Effector memory CD4-positive, alpha-beta T cell (primary cell): Measurements from ENCODE around the gene ALDH3A2.

Experiments used
- DNase-seq, 3 donors: peaks; one replicate each; pipeline ENCODE4 v3.0.0-alpha.2; 2020
- H3K27ac ChIP-seq: 2 replicates; pipeline ENCODE4 v1.7.0; 2013; ENCODE audit warnings: mild to moderate bottlenecking, low read length, moderate library complexity; ENCODE audit not compliant: insufficient read depth, poor library complexity, severe bottlenecking
- H3K27me3 ChIP-seq: replicated peaks from 2 replicates; pipeline ENCODE4 v1.7.0; 2013; ENCODE audit warnings: mild to moderate bottlenecking, low read length; ENCODE audit not compliant: insufficient read depth, control insufficient read depth, poor library complexity, severe bottlenecking
- H3K36me3 ChIP-seq: 2 replicates; pipeline ENCODE4 v1.7.0; 2013; ENCODE audit warnings: mild to moderate bottlenecking, low read length, moderate library complexity; ENCODE audit not compliant: control insufficient read depth, insufficient read depth
- H3K4me1 ChIP-seq: 2 replicates; pipeline ENCODE4 v1.7.0; 2013; ENCODE audit warnings: low read length, mild to moderate bottlenecking; ENCODE audit not compliant: control insufficient read depth, insufficient read depth, poor library complexity, severe bottlenecking
- H3K4me3 ChIP-seq: 2 replicates; pipeline ENCODE4 v1.7.0; 2013; ENCODE audit warnings: low read length, low read depth, mild to moderate bottlenecking; ENCODE audit not compliant: insufficient read depth, poor library complexity, severe bottlenecking
- H3K9me3 ChIP-seq: 2 replicates; pipeline ENCODE4 v1.7.0; 2013; ENCODE audit warnings: mild to moderate bottlenecking, low read length, moderate library complexity; ENCODE audit not compliant: control insufficient read depth

Gene ALDH3A2

GRCh38 chr17:19649274-19649541, 657 bp downstream of the ALDH3A2 start:
- H3K4me1 ChIP-seq = peaks cover 13% of the 10 kb centered on the region
- H3K27me3 ChIP-seq = no peaks in the 10 kb centered on the region
- peak overlapping the region; percentile 96 for H3K4me3 ChIP-seq
- no peaks in the 10 kb centered on the region for H3K36me3 ChIP-seq
- no peak for DNase-seq
- no peak overlapping the region for H3K27ac ChIP-seq
- no peaks in the 10 kb centered on the region for H3K9me3 ChIP-seq

DNA sequence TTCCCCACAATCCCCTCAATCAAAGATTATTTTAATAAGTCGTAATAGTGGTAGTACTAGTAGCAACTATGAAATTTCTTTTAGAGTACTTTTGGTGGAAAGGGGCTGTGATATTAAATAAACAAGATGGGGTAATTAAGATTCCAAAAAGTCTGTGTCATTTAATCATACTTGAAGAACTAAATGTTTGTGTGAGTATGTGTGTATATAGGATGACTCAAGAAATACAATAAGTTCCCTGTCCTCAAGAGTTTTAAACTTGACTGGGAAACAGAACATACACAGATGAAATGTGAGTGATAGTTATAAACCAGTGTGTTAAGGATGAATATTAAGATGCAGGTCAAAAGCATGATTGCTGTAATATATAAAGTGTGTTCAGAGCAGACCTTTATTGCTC, 2.3 kb downstream of the ALDH3A2 start:
- H3K4me1 ChIP-seq = peaks cover 13% of the 10 kb centered on the region
- no peaks in the 10 kb centered on the region for H3K27me3 ChIP-seq
- no peaks in the 10 kb centered on the region for H3K36me3 ChIP-seq
- no peak for DNase-seq
- H3K4me3 ChIP-seq = no peak overlapping the region
- H3K9me3 ChIP-seq = no peaks in the 10 kb centered on the region
- no peak overlapping the region for H3K27ac ChIP-seq

GRCh38 chr17:19651451-19652238, 3.1 kb downstream of the ALDH3A2 start:
- no peaks in the 10 kb centered on the region for H3K9me3 ChIP-seq
- DNase-seq = no peak
- H3K4me1 ChIP-seq = peaks cover 13% of the 10 kb centered on the region
- H3K36me3 ChIP-seq = no peaks in the 10 kb centered on the region
- H3K27me3 ChIP-seq = no peaks in the 10 kb centered on the region
- no peak overlapping the region for H3K27ac ChIP-seq
- no peak overlapping the region for H3K4me3 ChIP-seq

DNA sequence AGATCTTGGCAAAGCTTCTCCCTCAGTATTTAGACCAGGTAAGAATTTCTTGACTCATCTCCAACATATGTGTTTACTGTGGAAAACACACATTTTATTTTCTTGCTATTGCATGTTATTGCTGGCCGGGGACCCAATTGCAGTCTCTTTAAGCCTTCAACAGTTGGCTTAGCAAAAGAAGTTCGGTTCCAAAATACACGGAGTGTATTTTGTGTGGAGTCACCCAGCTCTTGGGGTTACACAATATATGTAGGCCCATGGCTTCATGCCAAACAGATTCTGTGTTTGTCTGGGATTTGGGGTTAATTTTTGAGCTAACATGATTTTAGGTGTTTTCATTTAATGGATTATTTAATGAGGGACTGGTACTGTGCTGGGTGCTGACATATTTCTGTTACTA, 4.0 kb downstream of the ALDH3A2 start:
- peaks cover 10% of the 10 kb centered on the region for H3K4me1 ChIP-seq
- no peaks in the 10 kb centered on the region for H3K27me3 ChIP-seq
- H3K27ac ChIP-seq = no peak overlapping the region
- no peak overlapping the region for H3K4me3 ChIP-seq
- no peaks in the 10 kb centered on the region for H3K9me3 ChIP-seq
- peaks cover 4% of the 10 kb centered on the region for H3K36me3 ChIP-seq
- no peak for DNase-seq

- Histone ChIP-seq H3K4me1 (peaks cover 2% of the 10 kb centered on the region), H3K9me3 (no peaks in the 10 kb centered on the region), H3K27me3 (no peaks in the 10 kb centered on the region), H3K27ac (no peak overlapping the region), H3K36me3 (peaks cover 4% of the 10 kb centered on the region), H3K4me3 (no peak overlapping the region)
- no peak for DNase-seq
Observed at GRCh38 chr17:19654342-19654886, 5.9 kb downstream of the ALDH3A2 start.

DNA sequence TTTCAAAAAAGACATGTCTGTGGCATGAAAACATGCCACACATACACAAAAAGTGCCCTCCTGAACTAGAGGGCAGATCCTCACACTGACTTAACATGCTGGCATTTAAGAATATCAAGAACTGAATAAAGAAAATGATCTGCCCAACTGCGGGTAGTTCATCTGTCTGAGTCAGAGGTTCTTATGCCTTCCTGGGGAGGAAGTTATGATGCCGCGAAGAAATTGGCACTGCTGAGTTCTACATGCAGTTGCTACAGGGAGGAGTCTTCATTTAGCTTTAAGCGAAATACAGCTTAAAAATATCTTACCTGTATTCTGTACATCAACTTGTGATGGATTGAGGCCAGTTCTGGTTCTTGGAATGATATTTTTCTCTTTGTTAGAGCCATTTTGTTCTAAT, 6.3 kb downstream of the ALDH3A2 start:
- Histone ChIP-seq H3K27ac (no peak overlapping the region), H3K4me1 (peaks cover 2% of the 10 kb centered on the region), H3K27me3 (no peaks in the 10 kb centered on the region), H3K4me3 (no peak overlapping the region), H3K36me3 (peaks cover 4% of the 10 kb centered on the region), H3K9me3 (no peaks in the 10 kb centered on the region)
- no peak for DNase-seq

DNA sequence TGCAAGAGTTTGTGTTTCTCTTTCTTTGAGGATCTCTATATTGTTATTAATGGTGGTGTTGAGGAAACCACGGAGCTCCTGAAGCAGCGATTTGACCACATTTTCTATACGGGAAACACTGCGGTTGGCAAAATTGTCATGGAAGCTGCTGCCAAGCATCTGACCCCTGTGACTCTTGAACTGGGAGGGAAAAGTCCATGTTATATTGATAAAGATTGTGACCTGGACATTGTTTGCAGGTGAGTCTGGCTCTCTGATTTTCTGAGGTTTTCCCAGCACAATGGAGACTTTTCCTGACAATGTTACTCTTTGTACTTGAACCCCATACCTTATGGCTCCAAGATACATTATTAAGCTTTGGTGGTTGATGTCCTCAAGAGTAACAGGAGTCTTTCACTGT, 7.8 kb downstream of the ALDH3A2 start:
- Histone ChIP-seq H3K27me3 (no peaks in the 10 kb centered on the region), H3K27ac (no peak overlapping the region), H3K4me3 (no peak overlapping the region), H3K9me3 (no peaks in the 10 kb centered on the region), H3K36me3 (peaks cover 4% of the 10 kb centered on the region), H3K4me1 (no peaks in the 10 kb centered on the region)
- DNase-seq = no peak

DNA sequence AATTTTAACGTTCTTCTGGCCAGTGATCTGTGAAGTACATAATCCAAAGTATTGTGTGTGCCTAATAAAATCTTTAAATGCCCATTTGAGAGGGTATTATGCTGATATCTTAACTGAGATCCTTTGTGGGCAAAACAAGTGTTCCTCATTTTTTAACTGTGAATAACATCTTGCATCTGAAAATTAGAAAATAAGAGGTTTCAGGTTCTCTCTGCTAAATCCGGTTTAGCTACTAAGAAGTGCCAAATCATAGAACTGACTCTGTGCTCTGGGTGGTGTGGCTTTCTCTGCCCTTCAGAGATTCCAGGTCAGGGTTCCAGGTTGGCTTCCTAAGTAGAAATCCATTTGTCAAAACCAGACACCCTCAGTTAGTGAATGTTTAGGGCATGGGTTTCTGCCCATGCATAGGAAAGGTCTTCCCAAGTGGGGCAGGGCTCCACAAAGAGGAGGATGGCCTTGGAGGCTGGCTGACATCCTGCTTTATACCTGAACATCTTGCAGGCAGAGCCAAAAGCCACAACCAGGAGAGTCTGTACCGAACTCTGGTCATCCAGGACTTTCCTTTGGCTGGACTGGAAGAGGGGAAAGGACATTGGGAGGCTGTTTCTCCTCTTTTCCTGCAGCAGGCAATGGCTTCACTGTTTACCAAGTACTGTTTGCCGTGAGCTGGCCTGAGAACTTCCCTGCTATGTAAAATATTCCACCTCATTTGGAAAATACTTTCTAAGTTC, 8.5 kb downstream of the ALDH3A2 start:
- Histone ChIP-seq H3K27ac (no peak overlapping the region), H3K27me3 (no peaks in the 10 kb centered on the region), H3K9me3 (no peaks in the 10 kb centered on the region), H3K4me1 (no peaks in the 10 kb centered on the region), H3K36me3 (peaks cover 4% of the 10 kb centered on the region), H3K4me3 (no peak overlapping the region)
- DNase-seq = no peak

DNA sequence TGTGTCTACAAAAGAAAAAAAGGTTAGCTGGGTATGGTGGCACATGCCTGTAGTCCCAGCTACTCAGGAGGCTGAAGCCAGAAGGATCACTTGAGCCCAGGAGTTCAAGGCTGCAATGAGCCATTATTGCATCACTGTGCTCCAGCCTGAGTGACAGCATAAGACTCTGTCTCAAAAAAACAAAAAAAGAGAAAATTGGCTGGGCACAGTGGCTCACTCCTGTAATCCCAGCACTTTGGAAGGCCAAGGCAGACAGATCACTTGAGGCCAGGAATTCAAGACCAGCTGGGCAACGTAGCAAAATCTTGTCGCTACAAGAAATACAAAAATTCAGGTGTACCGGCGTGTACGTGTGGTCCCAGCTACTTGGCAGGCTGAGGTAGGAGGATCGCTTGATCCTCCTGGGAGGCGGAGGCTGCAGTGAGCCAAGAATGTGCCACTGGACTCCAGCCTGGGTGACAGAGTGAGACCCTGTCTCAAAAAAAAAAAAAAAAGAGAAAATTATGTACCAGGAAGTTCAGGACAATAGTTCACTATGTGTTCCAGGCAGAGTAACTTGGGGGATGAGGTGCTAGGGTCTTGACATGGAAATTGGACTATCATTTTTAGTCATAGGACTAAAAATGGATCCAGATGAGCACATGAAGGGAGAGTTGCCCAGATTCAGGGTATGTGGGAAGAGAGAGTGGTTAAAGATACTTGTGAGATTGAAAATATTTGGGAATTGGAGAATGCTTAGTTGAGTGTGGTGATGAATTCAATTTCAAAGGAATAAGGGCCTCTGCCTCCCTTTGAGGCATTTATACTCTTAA, 11.0 kb downstream of the ALDH3A2 start:
- no peaks in the 10 kb centered on the region for H3K9me3 ChIP-seq
- no peak overlapping the region for H3K4me3 ChIP-seq
- DNase-seq = no peak
- H3K36me3 ChIP-seq = peaks cover 4% of the 10 kb centered on the region
- no peaks in the 10 kb centered on the region for H3K4me1 ChIP-seq
- H3K27me3 ChIP-seq = no peaks in the 10 kb centered on the region
- no peak overlapping the region for H3K27ac ChIP-seq
